OCI-LY1 (cell line): Measurements from ENCODE around the gene CAPN15.

Source experiments
- CTCF ChIP-seq: fragments of 200-600 bp; sonication (generic), shearing (Covaris generic); IDR thresholded peaks from 2 replicates; pipeline ENCODE4 v1.5.1; 2017; ENCODE audit warnings: mild to moderate bottlenecking, antibody characterized with exemption, low read length, moderate library complexity, mixed read lengths
- EZH2 ChIP-seq: fragments of 200-600 bp; sonication (generic), shearing (Covaris generic); IDR thresholded peaks from 2 replicates; pipeline ENCODE4 v1.8.0; 2017; ENCODE audit warnings: borderline replicate concordance, mixed run types, mild to moderate bottlenecking, antibody characterized with exemption, low read length, moderate library complexity, mixed read lengths

GRCh38 chr16:603933-604332 is 76.4 kb downstream of the CAPN15 start:
- TF ChIP-seq CTCF (no peak), EZH2 (no peak)
